ENCODE results near the gene MAP2K7.
A peak's percentile ranks its signal among the peaks of the same experiment; 100 is the strongest.

The MAP2K7 gene

GRCh38 chr19:7883796-7884570 is 19.7 kb upstream of the MAP2K7 start:
- no peak for DNase-seq (ENCODE audit: low read depth in 1 of 2, low spot score in 1 of 2)
- no peak overlapping the region for H3K4me3 ChIP-seq (replicated peaks; ENCODE audit: insufficient read depth, low read length)
- peaks cover 16% of the 10 kb centered on the region for H3K27me3 ChIP-seq (ENCODE audit: insufficient read depth, poor library complexity, severe bottlenecking)
- no peak for TF ChIP-seq POLR2AphosphoS5 (IDR thresholded peaks at IDR 0.05; ENCODE audit: low read depth)
- no peak for TF ChIP-seq SPI1 (IDR thresholded peaks at IDR 0.05; ENCODE audit: borderline replicate concordance, low read depth)
- no peak for TF ChIP-seq REST (IDR thresholded peaks at IDR 0.05; ENCODE audit: insufficient replicate concordance, low read depth)
- TF ChIP-seq CTCF (IDR thresholded peaks at IDR 0.05; ENCODE audit: insufficient read depth, low read length) = no peak
- no peak for TF ChIP-seq GABPA (IDR thresholded peaks at IDR 0.05; ENCODE audit: low read depth)
- no peak overlapping the region for H3K27ac ChIP-seq (replicated peaks)

GRCh38 chr19:7885818-7886217 is 17.9 kb upstream of the MAP2K7 start:
- H3K4me3 ChIP-seq (replicated peaks; ENCODE audit: insufficient read depth, low read length) = no peak overlapping the region
- TF ChIP-seq GABPA (IDR thresholded peaks at IDR 0.05; ENCODE audit: low read depth) = no peak
- no peak for TF ChIP-seq POLR2AphosphoS5 (IDR thresholded peaks at IDR 0.05; ENCODE audit: low read depth)
- TF ChIP-seq CTCF (IDR thresholded peaks at IDR 0.05; ENCODE audit: insufficient read depth, low read length) = no peak
- TF ChIP-seq SPI1 (IDR thresholded peaks at IDR 0.05; ENCODE audit: borderline replicate concordance, low read depth) = no peak
- no peak for TF ChIP-seq REST (IDR thresholded peaks at IDR 0.05; ENCODE audit: insufficient replicate concordance, low read depth)
- no peak overlapping the region for H3K27ac ChIP-seq (replicated peaks)
- H3K27me3 ChIP-seq (ENCODE audit: insufficient read depth, poor library complexity, severe bottlenecking) = peaks cover 21% of the 10 kb centered on the region
- no peak for DNase-seq (ENCODE audit: low read depth in 1 of 2, low spot score in 1 of 2)

- no peak for DNase-seq (ENCODE audit: low read depth in 1 of 2, low spot score in 1 of 2)
- H3K27me3 ChIP-seq (ENCODE audit: insufficient read depth, poor library complexity, severe bottlenecking) = peaks cover 21% of the 10 kb centered on the region
- H3K4me3 ChIP-seq (replicated peaks; ENCODE audit: insufficient read depth, low read length) = no peak overlapping the region
- no peak for TF ChIP-seq REST (IDR thresholded peaks at IDR 0.05; ENCODE audit: insufficient replicate concordance, low read depth)
- TF ChIP-seq GABPA (IDR thresholded peaks at IDR 0.05; ENCODE audit: low read depth) = no peak
- TF ChIP-seq SPI1 (IDR thresholded peaks at IDR 0.05; ENCODE audit: borderline replicate concordance, low read depth) = peak; percentile 95
- no peak overlapping the region for H3K27ac ChIP-seq (replicated peaks)
Observed at GRCh38 chr19:7887408-7888144, 16.1 kb upstream of the MAP2K7 start.
